B cell (primary cell): ENCODE measurements around the gene FZD2. TPM values are rescaled to one million over a fixed set of nuclear protein-coding genes. Genes with fewer than 3 reads are reported as not detected.

ENCODE experiments used
- ATAC-seq: fragments of 200-7000 bp; cut with Tn5 transposase; one replicate; pipeline ENCODE4 v1.10.0; 2021; ENCODE audit warnings: low read depth, mild to moderate bottlenecking, moderate number of reproducible peaks, moderate library complexity
- CTCF ChIA-PET: fragments of 350-600 bp; sonication (Branson Sonifier 250); formaldehyde crosslinking; loops from one replicate; lab custom pipeline; 2021; ENCODE audit warnings: antibody characterized with exemption, inconsistent platforms; lab: Charles Lee
- POLR2A ChIA-PET: fragments of 350-600 bp; sonication (Branson Sonifier 250); formaldehyde crosslinking; loops from one replicate; lab custom pipeline; 2021; ENCODE audit warnings: antibody characterized with exemption; lab: Charles Lee
- DNase-seq: peaks from one replicate; pipeline ENCODE4 v3.0.0; 2013
- H2AFZ ChIP-seq: 2 replicates; pipeline ENCODE4 v1.6.1; 2012; ENCODE audit warnings: mild to moderate bottlenecking, low read depth, low read length; ENCODE audit not compliant: insufficient read depth, poor library complexity, severe bottlenecking
- H3K27ac ChIP-seq, 2 donors: 1 replicate in 1 of 2; 2 replicates in 1 of 2; pipeline ENCODE4 v1.5.1; 2012 to 2013; ENCODE audit warnings: low read length in 2 of 2, mild to moderate bottlenecking in 2 of 2, moderate library complexity in 1 of 2
- H3K27me3 ChIP-seq, 4 experiments: fragments of 200-600 bp in 1 of 4; sonication (generic) in 1 of 4; replicated peaks in 1 of 4; 1 replicate in 2 of 4; 2 replicates in 2 of 4; pipeline versions ENCODE4 v1.6.1 to v1.7.0; 2013 to 2016; ENCODE audit warnings: low read length in 3 of 4, mild to moderate bottlenecking in 2 of 4, mixed read lengths in 1 of 4, moderate library complexity in 1 of 4; ENCODE audit not compliant: insufficient read depth in 4 of 4, control insufficient read depth in 3 of 4; ENCODE audit errors: control extremely low read depth in 1 of 4
- H3K36me3 ChIP-seq, 2 experiments: replicated peaks in 1 of 2; 1 replicate in 1 of 2; 2 replicates in 1 of 2; pipeline versions ENCODE4 v1.6.1 to v1.7.1; 2013; ENCODE audit warnings: low read length in 1 of 2; ENCODE audit not compliant: insufficient read depth in 2 of 2, control insufficient read depth in 1 of 2; ENCODE audit errors: control extremely low read depth in 1 of 2, extremely low read depth in 1 of 2
- H3K4me1 ChIP-seq, 2 donors: fragments of 200-600 bp in 1 of 2; sonication (generic) in 1 of 2; 1 replicate in 1 of 2; 2 replicates in 1 of 2; pipeline versions ENCODE4 v1.5.1 to v1.6.1; 2013 to 2017; ENCODE audit warnings: low read length in 2 of 2; ENCODE audit not compliant: control insufficient read depth in 2 of 2, insufficient read depth in 2 of 2
- H3K4me2 ChIP-seq: replicated peaks from 2 replicates; pipeline ENCODE3; 2012; ENCODE audit warnings: mild to moderate bottlenecking, low read depth, low read length; ENCODE audit not compliant: poor library complexity, severe bottlenecking
- H3K4me3 ChIP-seq, 5 experiments: fragments of 200-600 bp in 1 of 5; sonication (generic) in 1 of 5; 1 replicate in 3 of 5; 2 replicates in 2 of 5; pipeline versions ENCODE4 v1.5.1 to v1.7.0; 2011 to 2016; ENCODE audit warnings: low read length in 4 of 5, mild to moderate bottlenecking in 4 of 5, low read depth in 2 of 5, control low read depth in 1 of 5, moderate library complexity in 1 of 5; ENCODE audit not compliant: insufficient read depth in 1 of 5; ENCODE audit errors: control extremely low read depth in 1 of 5, extremely low read depth in 1 of 5
- H3K79me2 ChIP-seq: fragments of 200-600 bp; sonication (generic); one replicate; pipeline ENCODE4 v1.6.0; 2016; ENCODE audit warnings: low read length; ENCODE audit not compliant: control insufficient read depth, insufficient read depth
- H3K9ac ChIP-seq: fragments of 200-600 bp; sonication (generic); 2 replicates; pipeline ENCODE4 v1.6.1; 2017; ENCODE audit warnings: mild to moderate bottlenecking, low read length, moderate library complexity
- H3K9me3 ChIP-seq, 3 donors: one replicate each; pipeline versions ENCODE4 v1.6.1 to v1.7.1; 2013; ENCODE audit warnings: low read length in 2 of 3; ENCODE audit not compliant: control insufficient read depth in 2 of 3, insufficient read depth in 1 of 3; ENCODE audit errors: control extremely low read depth in 1 of 3
- H4K20me1 ChIP-seq: 2 replicates; pipeline ENCODE4 v1.6.0; 2012; ENCODE audit warnings: mild to moderate bottlenecking, low read length; ENCODE audit not compliant: insufficient read depth, control insufficient read depth, poor library complexity, severe bottlenecking
- H3K27ac Mint-ChIP-seq: one replicate; pipeline ENCODE4 v1.8.0; 2021; ENCODE audit warnings: mixed read lengths
- H3K27me3 Mint-ChIP-seq: one replicate; pipeline ENCODE4 v1.8.0; 2021; ENCODE audit warnings: mixed read lengths
- H3K4me1 Mint-ChIP-seq: one replicate; pipeline ENCODE4 v1.8.0; 2021; ENCODE audit warnings: mixed read lengths
- H3K4me3 Mint-ChIP-seq: one replicate; pipeline ENCODE4 v1.8.0; 2021; ENCODE audit warnings: mixed read lengths
- H3K9me3 Mint-ChIP-seq: one replicate; pipeline ENCODE4 v1.8.0; 2022; ENCODE audit warnings: mixed read lengths; ENCODE audit not compliant: insufficient read depth
- CTCF ChIP-seq: fragments of 200-600 bp; IDR thresholded peaks from one replicate; pipeline ENCODE4 v1.8.0; 2022; ENCODE audit warnings: antibody characterized with exemption, mild to moderate bottlenecking
- EZH2 ChIP-seq: IDR thresholded peaks from 2 replicates; pipeline ENCODE4 v1.6.1; 2012; ENCODE audit warnings: borderline replicate concordance, low read depth, mild to moderate bottlenecking, moderate library complexity, low read length; ENCODE audit not compliant: insufficient read depth, poor library complexity, severe bottlenecking
- WGBS: methylation state at CpG from one replicate; pipeline ENCODE4 v1.1.5; 2013; ENCODE audit warnings: missing lambda C conversion rate; ENCODE audit not compliant: insufficient coverage; 5-methylcytosine and 5-hydroxymethylcytosine counted together
- intact Hi-C: fragments of 100-400 bp; cut with micrococcal nuclease; formaldehyde crosslinking; loops from one replicate; pipeline ENCODE4 v1.10.0; 2022
- polyA plus RNA-seq: library from polyadenylated mRNA; depleted of rRNA; stranded (reverse); fragments of >200 nt; gene quantifications from 2 replicates; pipeline ENCODE4 v1.2.3, GENCODE V29; 2012
- total RNA-seq, 2 donors: library from RNA; stranded (reverse); fragments of 120-200 nt in 1 of 2; gene quantifications; 1 replicate in 1 of 2; 2 replicates in 1 of 2; pipeline versions ENCODE4 v1.2.3 to v1.2.4, GENCODE V29; 2013 to 2022

Gene FZD2
- total and polyA plus RNA-seq, 2 donors (not counting 1 experiment from before 2014, with no cell fraction given) = 1.6 to 2.5 TPM

GRCh38 chr17:44523672-44523972 lies 33.7 kb upstream of the FZD2 start:
- Mint-ChIP-seq H3K27me3 (peaks cover 17% of the 10 kb centered on the region), H3K4me1 (no peaks in the 10 kb centered on the region), H3K27ac (no peak overlapping the region), H3K4me3 (no peak overlapping the region), H3K9me3 (no peaks in the 10 kb centered on the region)
- no peaks in the 10 kb centered on the region for H4K20me1 ChIP-seq
- no peak overlapping the region for H3K4me3 ChIP-seq
- H3K9me3 ChIP-seq = peaks cover 1 to 5% (median 4%) of the 10 kb centered on the region in 3 donors
- H3K27ac ChIP-seq = no peak overlapping the region
- no peak overlapping the region for H3K9ac ChIP-seq
- H3K36me3 ChIP-seq = no peaks in the 10 kb centered on the region
- H3K27me3 ChIP-seq = no peaks in the 10 kb centered on the region
- H2AFZ ChIP-seq = no peak overlapping the region
- TF ChIP-seq EZH2 = no peak
- TF ChIP-seq CTCF = no peak
- WGBS = 96% methylated on average over 3 of the region's 3 CpGs
- no peak overlapping the region for H3K4me2 ChIP-seq
- no peak for DNase-seq
- no peaks in the 10 kb centered on the region for H3K79me2 ChIP-seq
- no peaks in the 10 kb centered on the region for H3K4me1 ChIP-seq
- no peak for ATAC-seq
- intact Hi-C loops = no loop called here
- CTCF ChIA-PET = interaction anchor here (0.5 to 3.6 kb wide), 5 partner anchors 9 to 580 kb away, joined by 3 to 28 read pairs (median 3); no protein-coding TSS in a partner anchor
- POLR2A ChIA-PET = interaction anchor here (0.5 to 0.7 kb wide), 2 partner anchors 24 to 55 kb away, joined by 3 to 6 read pairs; no protein-coding TSS in a partner anchor

GRCh38 chr17:44527102-44527501 lies 30.2 kb upstream of the FZD2 start:
- H3K9ac ChIP-seq = no peak overlapping the region
- peaks cover 24% of the 10 kb centered on the region for H3K27me3 Mint-ChIP-seq
- H3K27ac ChIP-seq = no peak overlapping the region
- ATAC-seq (no peak), DNase-seq (no peak)
- H3K27ac Mint-ChIP-seq = no peak overlapping the region
- no peaks in the 10 kb centered on the region for H3K79me2 ChIP-seq
- H3K4me1 Mint-ChIP-seq = no peaks in the 10 kb centered on the region
- ChIA-PET POLR2A (no interaction called here), CTCF (no interaction called here)
- no peak overlapping the region for H2AFZ ChIP-seq
- no peak overlapping the region for H3K4me2 ChIP-seq
- H3K4me3 ChIP-seq = no peak overlapping the region
- peaks cover 0 to 3% (median 0%) of the 10 kb centered on the region in 4 experiments for H3K27me3 ChIP-seq
- intact Hi-C loops = no loop called here
- H3K9me3 Mint-ChIP-seq = no peaks in the 10 kb centered on the region
- H4K20me1 ChIP-seq = no peaks in the 10 kb centered on the region
- no peak overlapping the region for H3K4me3 Mint-ChIP-seq
- peaks cover 1 to 5% (median 4%) of the 10 kb centered on the region in 3 donors for H3K9me3 ChIP-seq
- TF ChIP-seq CTCF (no peak), EZH2 (no peak)
- no peaks in the 10 kb centered on the region for H3K4me1 ChIP-seq
- WGBS = no CpG with 5 or more reads among the region's 1 CpG
- H3K36me3 ChIP-seq = no peaks in the 10 kb centered on the region
